NCI-H2107 treated with DMSO at 0.1 percent for 48 hours (cell line): ENCODE measurements around the gene TBX22.
"Not testable (repeated sequence)": the region's sequence is repeated elsewhere in the genome, so short reads cannot be mapped to it uniquely, and the experiment has no call there.

ENCODE experiments used
- DNase-seq: peaks from one replicate; lab custom pipeline; 2025; ENCODE audit not compliant: unreplicated experiment; lab: John Stamatoyannopoulos, UW

The TBX22 gene

GRCh38 chrX:80014141-80014940 is at the start of gene TBX22:
TSS of gene TBX22 (plus strand) at chrX:80014753. CDS start at chrX:80022270, 7,517 bp downstream.
- no peak for DNase-seq

GRCh38 chrX:79975605-79976004 is 38.9 kb upstream of the TBX22 start:
- DNase-seq: no peak

GRCh38 chrX:80004458-80004857 is 10.1 kb upstream of the TBX22 start:
- no peak for DNase-seq

GRCh38 chrX:80011522-80011921 is 3.0 kb upstream of the TBX22 start:
- no peak for DNase-seq

- DNase-seq: no peak
These were observed 1.6 kb downstream of the TBX22 start for GRCh38 chrX:80016182-80016581.

- no peak for DNase-seq
These were observed 7.1 kb downstream of the TBX22 start for GRCh38 chrX:80021621-80022020.

GRCh38 chrX:80022363-80023031 is 7.9 kb downstream of the TBX22 start:
- DNase-seq: no peak

- DNase-seq: no peak
These were observed 11.6 kb downstream of the TBX22 start for GRCh38 chrX:80026116-80026515.

GRCh38 chrX:80066156-80066555 is 51.6 kb downstream of the TBX22 start:
- DNase-seq: not testable (repeated sequence)

- DNase-seq: not testable (repeated sequence)
These were observed 61.1 kb downstream of the TBX22 start for GRCh38 chrX:80075625-80076024.
